ENCODE data around the gene HPCAL1.

Gene HPCAL1

DNA sequence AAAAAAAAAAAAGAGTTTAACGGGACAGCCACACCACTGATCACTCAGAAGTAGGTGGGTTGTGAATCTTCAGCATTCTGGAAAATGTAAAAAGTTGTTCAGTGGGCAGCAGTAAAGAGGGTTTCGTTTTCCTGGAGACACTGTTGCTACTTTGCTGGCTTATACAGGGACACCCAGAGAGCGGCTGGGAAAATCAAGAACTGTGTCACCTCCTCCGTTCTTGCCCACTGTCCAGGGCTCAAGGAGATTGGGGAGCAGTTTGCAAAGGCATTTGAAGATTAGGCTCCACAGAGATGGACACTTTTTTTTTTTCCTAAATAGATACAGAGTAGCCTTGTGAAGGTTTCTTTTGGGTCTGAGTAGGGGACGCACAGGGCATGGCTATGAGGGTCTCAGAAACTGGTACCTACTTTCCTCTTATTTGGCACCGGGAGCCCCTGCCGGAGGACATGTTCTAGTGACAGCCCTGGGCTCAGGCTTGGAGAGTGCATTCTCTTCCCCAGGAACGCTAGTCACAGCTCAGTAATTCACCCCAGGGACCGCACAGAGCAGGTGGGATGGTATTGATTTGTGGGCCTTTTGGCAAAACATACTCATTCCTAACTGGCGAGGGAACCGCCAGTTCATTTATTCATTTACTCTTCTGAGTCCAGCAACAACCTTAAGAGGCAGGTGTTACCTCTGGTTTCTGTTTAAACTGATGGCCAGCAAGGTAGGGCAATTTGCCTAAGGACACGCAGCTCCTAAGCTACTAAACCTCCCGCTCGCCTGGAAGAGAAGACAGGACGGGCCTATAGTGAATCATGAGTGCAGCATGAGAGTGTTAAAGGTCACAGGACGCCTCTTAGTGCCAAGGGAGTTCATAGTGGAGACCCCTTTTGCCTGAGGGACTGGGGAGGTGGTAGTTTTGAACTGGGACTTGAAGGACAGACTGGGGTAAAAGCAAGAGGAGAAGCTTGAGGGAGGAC is 53.1 kb downstream of the HPCAL1 start:
- DNase-seq (ENCODE audit: low read depth) = no peak

DNA sequence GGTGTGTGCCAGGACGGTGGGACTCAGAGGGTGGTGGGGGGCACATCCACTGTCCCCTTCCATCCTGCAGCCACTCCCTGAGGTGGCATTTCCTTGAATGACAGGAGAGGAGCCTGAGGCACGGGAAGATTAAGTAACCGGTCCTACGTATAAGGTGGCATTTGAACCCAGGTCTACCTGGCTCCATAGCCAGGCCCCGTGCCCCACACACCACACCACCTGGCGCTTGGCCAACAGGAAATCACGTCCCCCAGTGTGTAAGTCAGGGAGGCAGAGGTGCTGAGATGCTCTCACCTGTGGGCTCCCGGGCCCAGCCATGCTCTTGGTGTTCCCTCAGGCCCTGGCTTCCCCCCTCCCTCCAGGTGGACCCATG is 53.7 kb downstream of the HPCAL1 start:
- DNase-seq (ENCODE audit: low read depth) = no peak

DNA sequence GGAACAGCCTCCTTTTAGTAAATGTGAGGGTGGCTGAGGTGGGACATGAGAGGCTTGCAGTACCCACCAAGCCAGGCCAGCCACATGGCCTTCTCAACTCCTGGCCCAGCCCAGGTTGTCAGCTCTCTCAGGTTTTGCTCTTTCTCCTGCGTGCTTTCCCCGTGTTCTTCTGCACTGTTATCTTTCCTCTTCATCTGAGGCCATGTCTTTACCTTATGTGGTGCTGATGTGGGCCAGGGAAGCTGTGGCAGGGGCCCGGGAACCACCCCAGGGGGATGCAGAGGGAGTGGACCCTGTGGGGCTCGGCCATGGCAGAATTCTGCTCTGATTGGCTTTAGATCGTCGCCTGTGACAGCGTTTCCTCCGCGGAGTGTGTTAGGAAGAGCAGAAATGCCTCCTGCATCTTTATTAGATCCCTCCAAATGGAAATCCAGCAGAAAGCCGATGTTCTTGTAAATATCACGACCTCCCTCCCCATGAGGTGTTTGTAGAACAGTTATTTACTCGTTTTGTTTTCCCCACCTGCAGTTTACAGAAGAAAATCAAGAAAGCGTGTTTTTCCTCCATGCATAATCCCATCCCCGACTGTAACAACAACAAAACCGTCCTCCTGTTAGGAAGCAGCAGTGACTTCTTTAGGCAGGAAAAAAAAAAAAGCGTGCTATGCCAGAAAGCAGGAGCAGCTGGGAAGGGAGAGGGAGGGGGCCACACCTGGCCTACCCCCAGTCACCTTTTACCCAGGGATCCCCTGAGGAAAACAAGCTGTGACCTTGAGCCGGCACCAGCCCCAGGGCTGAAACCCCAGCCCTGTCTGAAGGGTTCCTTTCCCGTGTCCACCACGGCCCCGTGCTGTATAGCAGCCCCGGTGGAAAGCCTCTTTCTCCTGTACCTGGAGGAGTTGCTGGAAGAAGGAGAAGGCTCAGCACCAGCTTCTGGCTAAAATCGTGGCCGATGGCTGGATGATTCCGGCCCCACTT is 54.8 kb downstream of the HPCAL1 start:
- DNase-seq (ENCODE audit: low read depth) = no peak

DNA sequence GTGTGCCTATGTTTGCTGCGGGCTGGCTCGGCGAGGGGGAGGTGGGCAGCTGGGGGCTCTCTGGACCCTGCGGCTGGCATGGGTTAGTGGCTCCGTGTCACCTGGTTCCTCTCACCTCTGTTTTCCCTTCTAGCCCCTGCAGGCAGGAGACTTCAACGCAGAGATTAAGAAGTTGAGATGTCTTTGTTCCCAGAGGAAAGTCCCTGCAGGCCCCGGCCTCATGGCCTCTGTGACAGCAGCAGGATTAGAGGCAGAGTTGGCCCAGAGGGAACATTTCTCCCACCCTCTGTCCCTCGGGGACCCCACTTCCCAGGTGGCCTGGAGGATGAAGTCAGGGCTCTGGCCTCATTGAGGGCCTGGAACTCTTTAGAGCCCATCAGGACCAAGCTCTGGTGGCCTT is 56.5 kb downstream of the HPCAL1 start:
- DNase-seq (ENCODE audit: low read depth) = no peak

DNA sequence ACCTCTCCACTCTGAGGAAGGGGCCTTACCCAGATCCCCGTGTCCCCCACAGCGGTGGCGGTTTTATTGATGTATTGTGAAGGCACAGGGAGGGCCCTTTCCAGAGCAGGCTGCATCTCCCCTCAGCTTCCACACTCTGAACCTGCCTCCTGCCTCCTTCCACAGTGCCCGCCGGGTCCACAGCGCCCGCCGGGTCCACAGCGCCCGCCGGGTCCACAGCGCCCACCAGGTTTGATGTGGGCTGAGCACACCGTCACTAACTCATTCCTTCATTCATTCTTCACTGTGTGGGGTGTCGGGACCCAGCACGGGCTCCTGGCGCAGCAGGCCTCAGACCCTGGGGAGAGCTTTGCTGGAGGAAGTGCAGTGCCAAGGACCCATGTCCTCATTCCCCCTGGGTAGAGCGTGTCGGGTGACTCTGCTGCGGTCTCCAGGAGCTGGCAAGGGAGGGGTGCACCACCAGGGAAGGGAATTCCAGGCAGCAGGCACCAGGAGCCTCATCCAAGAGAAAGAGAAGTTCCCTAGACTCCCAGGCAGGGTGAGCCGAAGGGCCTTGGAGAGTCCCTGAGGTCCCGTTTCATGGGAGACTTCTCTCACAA is 57.1 kb downstream of the HPCAL1 start:
- no peak for DNase-seq (ENCODE audit: low read depth)

DNA sequence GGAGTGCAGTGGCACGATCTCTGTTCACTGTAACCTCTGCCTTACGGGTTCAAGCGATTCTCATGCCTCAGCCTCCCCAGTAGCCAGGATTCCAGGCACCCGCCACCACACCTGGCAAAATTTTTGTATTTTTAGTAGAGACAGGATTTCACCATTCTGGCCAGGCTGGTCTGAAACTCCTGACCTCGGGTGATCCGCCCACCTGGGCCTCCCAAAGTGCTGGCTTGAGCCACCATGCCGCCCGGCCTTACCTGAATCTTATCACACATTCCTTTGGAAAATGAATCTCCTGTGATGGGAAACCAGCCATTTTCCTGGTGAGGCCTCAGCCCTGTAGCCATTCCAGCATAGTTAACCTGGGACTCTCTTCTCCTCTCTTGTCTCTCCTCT is 57.8 kb downstream of the HPCAL1 start:
- DNase-seq (ENCODE audit: low read depth) = no peak

DNA sequence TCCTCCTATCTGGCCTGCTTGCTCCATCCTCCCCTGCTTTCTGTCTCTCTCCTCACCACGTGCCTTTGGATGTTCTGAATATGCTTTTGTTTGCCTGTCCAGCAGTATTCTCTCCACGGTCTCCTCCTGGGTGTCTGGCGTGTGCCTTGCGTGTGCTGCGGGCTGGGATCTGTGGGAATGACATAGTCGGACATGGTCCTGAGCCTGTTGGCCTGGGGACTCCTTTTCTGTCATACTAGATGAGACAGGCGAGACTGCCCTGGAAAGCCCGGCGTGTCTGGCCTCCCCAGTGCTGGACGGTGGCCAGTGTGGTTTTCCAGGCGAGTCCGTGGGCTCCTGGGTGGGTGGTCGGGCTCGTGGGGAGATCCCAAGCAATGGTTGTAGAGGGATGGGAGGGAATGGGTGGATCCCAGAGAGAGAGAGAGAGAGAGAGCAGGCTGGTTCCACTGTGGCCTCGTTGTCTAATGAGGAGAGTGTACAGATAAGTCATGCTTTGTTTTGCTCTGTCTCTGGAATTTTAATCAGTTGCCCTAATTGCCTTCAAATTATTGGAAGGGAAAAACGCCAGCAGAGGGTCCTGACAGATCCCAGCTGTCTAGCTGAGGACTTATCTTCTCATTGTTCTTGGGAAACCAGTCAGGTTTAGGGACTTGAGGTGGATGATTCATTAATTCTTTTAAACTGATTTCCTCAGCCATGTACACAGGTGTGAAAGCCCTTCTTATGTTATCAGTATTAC is 58.3 kb downstream of the HPCAL1 start:
- DNase-seq (ENCODE audit: low read depth) = no peak

DNA sequence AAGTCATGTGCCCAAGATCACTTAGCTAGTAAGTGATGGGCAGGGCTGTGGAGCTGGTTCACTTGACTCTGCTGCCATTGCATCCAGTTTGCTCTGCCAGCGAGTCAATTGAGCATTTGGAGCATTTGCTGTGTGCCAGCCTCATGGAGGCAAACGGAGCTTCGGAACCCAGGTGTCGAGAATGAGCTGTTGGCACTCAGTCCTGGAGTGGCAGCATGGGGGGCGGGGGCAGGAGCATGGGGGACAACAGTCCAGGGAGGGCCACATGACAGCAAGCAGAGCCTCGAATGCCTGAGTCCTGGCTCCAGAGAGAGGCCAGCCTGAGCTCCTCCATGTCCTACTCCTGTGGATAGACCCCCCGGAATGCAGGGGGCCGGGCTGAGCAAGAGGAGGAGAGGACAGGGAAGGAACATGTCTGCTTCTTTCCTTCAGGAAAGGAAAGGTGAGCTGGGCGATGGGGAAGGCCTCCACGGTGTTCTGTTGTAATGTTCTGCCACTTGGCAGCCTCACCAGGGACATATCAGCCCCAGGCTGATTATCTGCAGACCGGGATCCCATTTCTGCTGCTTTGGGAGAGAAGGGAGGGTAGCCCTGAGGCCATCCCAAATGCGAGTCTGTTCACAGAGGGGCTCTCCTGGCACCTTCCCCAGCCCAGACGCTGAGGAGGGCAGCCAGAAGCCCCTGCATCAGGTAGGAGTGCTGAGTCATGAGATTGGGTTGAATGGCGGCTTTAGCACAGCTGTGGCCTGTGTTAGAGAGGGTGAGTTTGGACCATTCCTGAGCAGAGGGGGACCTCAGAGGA is 59.6 kb downstream of the HPCAL1 start:
- DNase-seq (ENCODE audit: low read depth) = no peak

DNA sequence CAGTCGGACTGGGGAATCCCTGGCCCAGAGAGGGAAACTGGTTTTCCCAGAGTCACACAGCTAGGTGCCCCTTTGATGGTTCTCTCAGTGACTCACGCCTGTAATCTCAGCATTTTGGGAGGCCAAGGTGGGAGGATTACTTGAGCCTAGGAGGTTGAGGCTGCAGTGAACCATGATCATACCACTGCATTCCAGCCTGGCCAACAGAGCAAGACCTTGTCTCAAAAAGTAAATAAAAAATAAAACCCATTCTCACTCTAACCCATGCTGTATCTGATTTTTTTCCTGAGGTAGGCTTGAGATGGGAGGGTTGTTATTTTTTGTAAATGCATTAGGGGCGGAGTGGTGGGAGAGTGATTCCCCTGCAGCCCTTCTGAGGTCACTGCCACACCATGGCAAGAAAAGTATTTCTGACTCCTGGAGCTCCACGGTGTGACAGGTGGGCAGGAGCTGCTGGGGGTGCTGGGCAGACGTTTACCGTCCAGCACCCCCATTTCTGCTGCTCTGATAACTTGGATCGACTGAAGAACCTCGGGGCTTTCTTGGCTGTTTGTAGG is 60.3 kb downstream of the HPCAL1 start:
- no peak for DNase-seq (ENCODE audit: low read depth)

DNA sequence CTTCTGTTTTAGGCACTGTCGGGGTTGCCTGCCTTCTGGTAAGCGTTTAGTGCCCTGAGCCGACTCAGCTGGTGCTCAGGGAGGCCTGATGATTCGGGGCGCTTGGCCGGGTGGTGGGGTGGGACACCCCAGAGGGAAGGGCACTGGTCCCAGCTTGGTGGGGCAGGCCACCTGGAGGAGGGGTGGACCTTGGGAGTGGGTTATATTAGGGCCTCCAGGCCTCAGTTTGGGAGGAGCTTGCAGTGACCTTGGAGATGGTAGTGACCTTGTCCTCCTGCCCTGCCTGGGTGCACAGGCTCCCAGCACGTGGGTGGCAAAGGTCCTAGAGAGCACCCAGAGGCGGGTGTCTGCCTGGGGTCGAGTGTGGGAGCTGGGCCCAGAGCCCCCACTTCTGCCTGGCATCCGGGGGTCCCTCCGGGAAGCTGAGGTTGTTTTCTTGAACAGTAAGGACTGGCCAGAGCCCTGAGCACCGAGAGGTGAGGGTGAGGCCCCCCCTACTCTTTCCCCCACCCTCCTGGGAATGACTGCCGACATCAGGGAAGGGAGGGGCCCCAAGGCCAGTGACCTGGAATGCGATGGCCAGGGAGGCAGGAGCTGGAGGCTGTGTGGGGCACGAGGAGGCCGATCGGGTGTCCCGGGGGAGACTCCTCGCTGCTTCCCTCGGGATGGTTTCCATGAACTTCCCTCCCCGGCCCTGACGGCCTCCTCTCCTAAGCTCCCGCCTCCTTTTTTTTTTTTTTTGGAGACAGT is 61.3 kb downstream of the HPCAL1 start:
- DNase-seq (ENCODE audit: low read depth) = no peak

DNA sequence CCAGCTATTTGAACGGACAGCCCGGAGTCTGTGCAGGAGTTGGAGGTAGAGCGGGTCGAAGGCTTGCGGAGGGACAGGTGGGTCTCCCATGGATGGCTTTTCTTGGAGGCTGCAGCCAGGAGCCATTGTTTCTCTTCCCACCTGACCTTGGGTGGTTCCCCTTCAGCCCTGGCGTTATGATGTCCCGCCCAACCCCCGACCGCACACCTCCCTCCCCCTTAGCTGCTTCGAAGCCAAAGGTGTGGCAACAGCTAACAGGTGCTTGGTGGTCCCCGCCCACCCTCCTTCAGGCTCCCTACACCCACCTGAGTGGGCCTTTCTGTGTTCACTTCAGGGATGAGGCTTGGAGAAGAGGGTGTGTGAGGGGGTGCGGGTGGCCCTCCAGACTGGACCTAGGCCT is 62.7 kb downstream of the HPCAL1 start:
- DNase-seq (ENCODE audit: low read depth) = no peak

DNA sequence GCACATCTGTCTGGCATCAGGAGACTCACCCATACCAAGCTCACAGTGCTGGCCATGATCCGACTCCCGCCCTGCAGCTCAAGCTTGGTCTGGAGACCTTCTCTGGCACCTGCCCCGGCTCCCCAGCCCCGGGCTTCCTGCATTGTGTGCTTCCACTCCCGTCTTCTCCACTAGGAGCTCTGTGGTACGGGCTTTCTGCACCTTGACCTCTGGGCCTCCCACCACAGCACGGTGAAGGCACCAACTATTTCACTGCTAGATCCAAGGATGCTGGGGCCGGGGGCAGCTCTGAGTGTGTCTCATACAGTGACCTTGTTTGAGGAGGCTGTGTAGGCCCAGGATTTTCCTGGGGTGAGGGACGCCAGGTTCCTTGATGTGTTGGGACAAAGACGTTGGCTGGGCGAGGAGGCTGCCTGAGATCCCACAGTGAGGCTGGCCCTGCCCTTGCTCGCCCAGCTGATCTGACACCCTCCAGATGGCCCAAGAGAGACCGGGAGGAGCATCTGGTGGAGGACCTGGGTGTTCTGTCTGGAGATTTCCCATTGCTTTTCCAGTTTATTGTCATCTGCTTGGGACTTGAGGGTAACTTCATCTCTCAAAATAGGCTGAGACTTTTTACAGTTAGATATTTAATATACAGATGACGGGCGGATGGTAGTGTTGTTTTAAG is 64.0 kb downstream of the HPCAL1 start:
- DNase-seq (ENCODE audit: low read depth) = no peak

DNA sequence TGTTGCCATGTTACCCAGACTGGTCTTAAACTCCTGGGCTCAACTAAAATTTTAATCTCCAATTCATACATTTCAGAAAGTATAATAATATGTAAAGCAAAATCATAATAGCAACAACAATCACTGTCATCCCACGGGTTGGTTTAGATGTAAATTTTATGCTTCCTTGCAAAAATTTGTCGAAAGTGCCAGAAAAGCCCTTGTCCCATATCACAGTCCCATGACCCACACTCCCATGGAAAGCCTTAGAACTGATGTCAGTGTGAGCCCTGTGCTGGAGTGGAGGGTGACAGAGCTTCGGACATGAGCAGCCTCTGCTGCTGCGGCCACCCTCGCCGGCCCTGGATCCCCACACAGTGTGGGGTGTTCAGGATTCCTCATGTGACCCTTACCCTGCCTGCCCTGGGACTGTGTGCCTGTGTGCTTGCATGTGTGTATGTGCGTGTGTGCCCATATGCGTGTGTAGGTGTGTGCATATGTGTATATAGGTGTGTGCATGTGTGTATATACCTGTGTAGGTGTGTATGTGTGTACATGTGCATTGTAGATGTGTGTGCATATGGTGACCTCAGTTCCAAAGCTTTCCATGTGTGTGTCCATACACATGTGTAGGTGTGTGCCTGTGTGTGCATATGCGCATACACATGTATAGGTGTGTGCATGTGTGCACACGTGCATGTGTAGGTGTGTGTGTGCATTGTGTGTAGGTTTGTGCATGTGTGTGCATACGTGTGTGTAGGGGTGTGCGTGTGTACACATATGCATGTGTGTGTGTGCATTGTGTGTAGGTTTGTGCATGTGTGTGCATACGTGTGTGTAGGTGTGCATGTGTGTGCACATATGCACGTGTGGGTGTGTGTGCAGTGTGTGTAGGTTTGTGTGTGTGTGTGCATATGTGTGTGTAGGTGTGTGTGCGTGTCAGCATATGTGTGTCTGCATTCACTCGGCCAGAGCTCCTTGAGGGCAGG is 65.1 kb downstream of the HPCAL1 start:
- no peak for DNase-seq (ENCODE audit: low read depth)

DNA sequence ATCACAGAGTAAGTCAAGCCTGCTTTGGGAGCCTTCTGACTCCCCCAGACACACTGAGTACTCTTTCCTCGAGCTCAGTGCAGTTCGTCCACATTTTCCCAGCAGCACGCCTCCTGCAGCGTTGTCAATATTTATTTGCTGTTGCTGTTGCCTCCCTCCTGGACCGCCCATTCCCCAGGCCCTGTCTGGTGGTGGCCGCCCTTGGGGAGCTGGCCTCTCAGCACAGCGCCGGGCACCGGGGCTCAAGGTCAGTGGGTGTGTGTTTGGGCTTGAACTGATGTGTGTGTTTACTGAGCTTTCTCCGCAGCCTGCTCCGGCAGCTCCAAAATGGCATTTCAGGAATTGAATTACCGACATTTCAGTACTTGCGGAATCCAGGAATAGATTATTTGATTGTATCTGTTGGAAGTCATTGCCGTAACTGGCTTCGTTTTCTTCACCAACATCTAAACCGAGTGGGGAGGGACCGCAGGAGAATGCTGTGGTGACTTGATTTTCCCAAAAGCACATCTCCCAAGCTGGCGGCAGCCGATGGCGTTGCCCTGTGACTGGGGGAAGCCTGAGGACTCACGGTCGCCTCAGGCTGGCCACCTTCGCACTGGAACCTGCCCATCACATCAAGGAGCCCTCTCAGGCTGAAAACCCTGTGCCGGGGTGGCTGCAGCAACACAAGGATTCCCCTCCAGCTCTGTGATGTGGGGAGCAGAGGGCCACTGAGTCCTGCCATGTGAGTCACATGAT is 66.0 kb downstream of the HPCAL1 start:
- no peak for DNase-seq (ENCODE audit: low read depth)

DNA sequence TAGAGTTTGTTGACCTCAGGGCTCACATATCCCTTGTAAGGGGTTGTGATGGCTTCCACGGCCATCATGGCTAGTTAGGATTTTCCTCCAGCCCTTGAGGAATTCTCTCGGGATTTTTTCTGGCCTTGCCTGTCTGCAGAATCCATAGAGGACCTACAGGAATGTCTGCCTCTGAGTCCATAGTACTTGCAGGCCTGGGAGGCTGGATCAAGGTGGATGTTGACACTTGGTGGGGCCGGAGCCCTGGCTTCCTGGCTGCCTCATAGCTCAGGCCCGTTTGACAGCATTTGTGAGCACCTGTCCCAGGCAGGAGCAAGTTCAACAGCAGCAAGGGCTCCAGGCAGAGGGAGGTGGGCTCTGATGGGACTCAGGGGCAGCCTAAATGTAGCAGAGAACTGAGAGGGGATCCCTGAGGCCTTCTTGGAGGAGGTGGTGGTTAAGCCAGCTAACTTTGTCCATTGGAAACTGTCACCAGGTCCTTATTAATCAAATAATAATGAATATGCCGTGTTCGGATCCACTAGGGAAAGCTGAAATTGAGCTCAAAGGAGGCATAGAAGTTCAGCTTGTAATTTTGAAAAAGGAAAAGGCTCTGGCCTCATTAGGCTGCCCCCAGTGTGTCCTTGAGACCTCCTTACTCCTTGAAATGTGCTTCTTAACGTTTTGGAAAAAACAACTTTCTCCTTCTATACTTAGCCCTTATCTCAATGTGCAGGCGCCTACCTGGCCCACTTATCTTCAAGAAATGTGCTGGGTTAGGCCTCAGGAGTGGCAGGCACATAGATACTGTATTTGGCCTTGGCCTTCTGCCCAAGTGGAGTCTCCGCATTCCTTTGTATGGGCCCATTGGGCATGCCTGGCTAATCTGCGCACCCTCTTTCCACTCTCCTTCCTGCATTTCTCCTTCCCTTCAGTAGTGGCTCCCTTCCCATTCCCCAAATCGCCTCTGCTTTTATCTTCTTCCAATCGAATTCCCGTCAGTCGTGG is 66.9 kb downstream of the HPCAL1 start:
- DNase-seq (ENCODE audit: low read depth) = no peak

DNA sequence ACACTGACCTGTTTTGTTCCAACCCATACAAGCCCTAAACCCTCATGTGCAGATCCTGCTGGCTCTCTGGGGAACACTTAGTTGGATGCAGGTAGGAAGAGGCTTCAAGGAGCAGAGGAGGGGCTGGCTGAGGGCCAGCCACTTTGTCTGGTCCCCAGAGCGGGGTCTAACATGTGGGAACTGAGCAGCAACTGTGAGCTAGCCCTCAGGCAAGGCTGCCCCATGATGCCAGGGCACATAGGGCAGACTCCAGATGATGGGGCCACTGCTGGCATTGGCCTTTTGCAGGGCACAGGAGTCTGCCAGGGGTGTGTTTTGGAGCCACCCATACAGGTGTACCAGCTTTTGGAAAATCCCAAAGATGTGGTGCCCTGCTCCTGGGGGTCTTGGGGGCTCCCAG is 67.7 kb downstream of the HPCAL1 start:
- DNase-seq (ENCODE audit: low read depth) = no peak
